GM18858 (cell line): ENCODE measurements around the gene PLSCR3.

Source experiments
- ATAC-seq: cut with Tn5 transposase; IDR thresholded peaks from one replicate; pipeline ENCODE4 v1.9.1; 2021; ENCODE audit not compliant: unreplicated experiment

PLSCR3 gene

GRCh38 chr17:7351665-7352502 lies 42.4 kb downstream of the PLSCR3 start, which contains the start of gene KCTD11:
KCTD11 (plus strand) TSS chr17:7352162.
- peak; percentile 45 for ATAC-seq

DNA sequence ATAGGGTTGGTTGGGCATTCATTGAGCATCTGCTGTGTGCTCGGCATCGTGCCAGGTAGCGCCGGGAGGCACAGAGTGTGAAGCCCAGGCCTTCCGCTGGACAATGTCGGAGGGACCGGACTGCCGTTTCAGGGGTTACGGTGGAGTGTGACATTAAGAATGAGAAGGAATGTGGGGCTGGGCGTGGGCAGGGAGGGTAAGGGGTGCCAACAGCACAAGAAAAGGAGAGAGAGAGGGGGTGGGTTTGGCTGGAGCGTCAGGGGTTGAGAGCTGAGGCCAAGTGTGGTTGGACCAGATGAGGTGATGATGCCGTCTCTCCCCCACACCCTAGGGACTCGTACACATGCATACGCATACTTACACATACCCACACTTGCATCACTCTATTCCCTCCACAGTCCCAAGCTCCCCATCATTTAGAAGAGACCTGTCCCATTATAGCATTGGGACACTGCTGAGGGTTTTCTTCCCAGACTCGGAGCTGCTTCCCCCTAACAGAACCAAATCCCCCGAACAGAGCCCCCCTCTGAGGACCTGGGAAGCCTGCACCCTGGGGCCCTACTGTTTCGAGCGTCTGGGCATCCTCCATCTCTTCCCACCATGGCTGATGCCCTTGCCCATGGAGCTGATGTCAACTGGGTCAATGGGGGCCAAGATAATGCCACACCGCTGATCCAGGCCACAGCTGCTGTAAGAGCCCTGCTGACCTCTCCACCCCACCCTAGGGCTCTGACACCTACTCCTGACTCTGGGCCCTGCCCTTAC lies 45.7 kb downstream of the PLSCR3 start:
- ATAC-seq: no peak

DNA sequence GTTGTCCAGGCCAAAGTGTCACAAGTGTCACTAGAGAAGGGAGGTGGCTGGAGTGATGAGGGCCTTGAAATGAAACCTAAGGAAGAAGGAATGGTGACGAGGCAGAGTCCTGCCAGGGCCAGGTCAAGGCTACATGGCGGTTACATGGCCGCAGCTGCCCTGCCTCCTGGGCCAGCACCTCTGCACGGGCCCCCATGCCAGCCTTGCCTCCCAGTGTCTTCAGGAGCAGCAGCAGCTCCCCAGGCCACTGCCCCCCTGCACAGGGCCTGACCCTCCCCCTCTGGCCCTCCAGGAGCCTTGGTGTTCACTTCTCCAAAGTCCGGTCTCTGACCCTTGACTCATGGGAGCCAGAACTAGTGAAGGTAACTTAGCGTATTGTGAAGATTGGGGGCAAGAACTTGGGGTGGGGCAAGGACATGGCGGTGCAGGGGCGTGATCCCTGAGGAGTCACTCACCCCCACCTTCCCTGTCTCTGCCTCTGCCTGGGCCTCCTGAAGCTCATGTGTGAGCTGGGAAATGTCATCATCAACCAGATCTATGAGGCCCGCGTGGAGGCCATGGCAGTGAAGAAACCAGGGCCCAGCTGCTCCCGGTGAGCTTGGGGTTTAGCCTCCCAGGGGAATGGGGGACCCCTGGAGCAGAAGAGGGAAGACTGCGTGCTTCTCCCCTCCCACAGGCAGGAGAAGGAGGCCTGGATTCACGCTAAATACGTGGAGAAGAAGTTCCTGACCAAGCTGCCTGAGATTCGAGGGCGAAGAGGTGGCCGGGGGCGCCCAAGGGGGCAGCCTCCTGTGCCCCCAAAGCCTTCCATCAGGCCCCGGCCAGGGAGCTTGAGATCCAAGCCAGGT lies 46.5 kb downstream of the PLSCR3 start:
- no peak for ATAC-seq

- ATAC-seq: no peak
Observed at GRCh38 chr17:7346761-7347614, 47.3 kb downstream of the PLSCR3 start.

GRCh38 chr17:7343250-7343649 lies 51.1 kb downstream of the PLSCR3 start:
- ATAC-seq: no peak

GRCh38 chr17:7341842-7342241 lies 52.5 kb downstream of the PLSCR3 start:
- ATAC-seq: no peak

- ATAC-seq: no peak
Observed at GRCh38 chr17:7340179-7340578, 54.1 kb downstream of the PLSCR3 start.
